Mucosa of descending colon (tissue), 3 donors: Measurements from ENCODE around the gene HNRNPUL1. TPM values are rescaled to one million over a fixed set of nuclear protein-coding genes. Genes with fewer than 3 reads are reported as not detected.

Experiments used
- ATAC-seq: fragments of 200-7000 bp; cut with Tn5 transposase; one replicate; pipeline ENCODE4 v1.9.1; 2020; ENCODE audit warnings: mild to moderate bottlenecking, moderate library complexity
- DNase-seq, 3 donors: peaks; one replicate each; pipeline ENCODE4 v3.0.0-alpha.2; 2020
- H3K36me3 ChIP-seq: fragments of 200-600 bp; one replicate; pipeline ENCODE4 v1.8.0; 2021; ENCODE audit warnings: low read depth, mild to moderate bottlenecking
- H3K4me1 ChIP-seq: fragments of 200-600 bp; one replicate; pipeline ENCODE4 v1.8.0; 2021; ENCODE audit warnings: low read depth, mild to moderate bottlenecking
- H3K4me3 ChIP-seq: fragments of 200-600 bp; one replicate; pipeline ENCODE4 v1.8.0; 2021; ENCODE audit warnings: mild to moderate bottlenecking
- H3K9me3 ChIP-seq: fragments of 200-600 bp; one replicate; pipeline ENCODE4 v1.8.0; 2021; ENCODE audit warnings: mild to moderate bottlenecking
- CTCF ChIP-seq: fragments of 200-600 bp; IDR thresholded peaks from one replicate; pipeline ENCODE4 v1.8.0; 2022; ENCODE audit warnings: antibody characterized with exemption, mild to moderate bottlenecking
- intact Hi-C, 2 donors: fragments of 100-400 bp; cut with DNase I in 1 of 2; cut with micrococcal nuclease in 1 of 2; formaldehyde crosslinking; loops; one replicate each; pipeline versions ENCODE4 v1.11.0 to v1.11.1; 2022; cut with DNase I, micrococcal nuclease
- total RNA-seq, 3 donors: library from RNA; stranded (reverse); fragmentation: NEBNext Ultra II Directional in 2 of 3; extraction: Animal tissue kit (Norgen Biotek cat#: 25700) in 2 of 3; gene quantifications; one replicate each; pipeline versions ENCODE4 v1.2.1 to v1.2.4, GENCODE V29; 2021 to 2023
- donor health status: DM: no; HTN: no; CAD: no; lungs with moderate emphysema.
- donor health status: DM: no; HTN: no; CAD: no.
- donor health status: DM: no; HTN: yes; CAD: no.

HNRNPUL1 gene
- total RNA-seq, 3 donors from 2014 or later, result 155 to 234 (median 190) TPM

GRCh38 chr19:41332468-41332867 lies 68.3 kb downstream of the HNRNPUL1 start:
- Histone ChIP-seq H3K4me3 (no peak overlapping the region), H3K4me1 (peaks cover 11% of the 10 kb centered on the region), H3K36me3 (no peaks in the 10 kb centered on the region), H3K9me3 (no peaks in the 10 kb centered on the region)
- intact Hi-C loops, result no loop called here
- ATAC-seq, result no peak
- DNase-seq, result no peak
- no peak for TF ChIP-seq CTCF

GRCh38 chr19:41334793-41335192 lies 70.6 kb downstream of the HNRNPUL1 start:
- DNase-seq (no peak), ATAC-seq (peak; percentile 44)
- Histone ChIP-seq H3K36me3 (no peaks in the 10 kb centered on the region), H3K4me1 (no peaks in the 10 kb centered on the region), H3K4me3 (no peak overlapping the region), H3K9me3 (no peaks in the 10 kb centered on the region)
- TF ChIP-seq CTCF, result no peak
- intact Hi-C loops, result no loop called here

GRCh38 chr19:41335467-41335866 lies 71.3 kb downstream of the HNRNPUL1 start:
- Histone ChIP-seq H3K9me3 (no peaks in the 10 kb centered on the region), H3K4me1 (no peaks in the 10 kb centered on the region), H3K4me3 (no peak overlapping the region), H3K36me3 (no peaks in the 10 kb centered on the region)
- DNase-seq (no peak), ATAC-seq (no peak)
- intact Hi-C loops, result no loop called here
- TF ChIP-seq CTCF, result no peak

GRCh38 chr19:41339936-41340335 lies 75.8 kb downstream of the HNRNPUL1 start:
- no peaks in the 10 kb centered on the region for H3K36me3 ChIP-seq
- intact Hi-C loops, result no loop called here
- ATAC-seq (no peak), DNase-seq (no peak)
- no peak for TF ChIP-seq CTCF
- H3K9me3 ChIP-seq, result no peaks in the 10 kb centered on the region
- no peaks in the 10 kb centered on the region for H3K4me1 ChIP-seq
- no peak overlapping the region for H3K4me3 ChIP-seq

GRCh38 chr19:41341669-41342490 lies 77.7 kb downstream of the HNRNPUL1 start:
- ATAC-seq, result peak; percentile 87
- Histone ChIP-seq H3K4me1 (no peaks in the 10 kb centered on the region), H3K36me3 (no peaks in the 10 kb centered on the region), H3K4me3 (no peak overlapping the region), H3K9me3 (no peaks in the 10 kb centered on the region)
- peak; percentile 46 to 68 (median 62) for DNase-seq
- no peak for TF ChIP-seq CTCF
- intact Hi-C loops, result no loop called here
